GM18868 (cell line): Measurements from ENCODE around the gene NAV2.
"Not testable (repeated sequence)": the region's sequence is repeated elsewhere in the genome, so short reads cannot be mapped to it uniquely, and the experiment has no call there.

Source experiments
- ATAC-seq: cut with Tn5 transposase; IDR thresholded peaks from one replicate; pipeline ENCODE4 v1.9.1; 2021; ENCODE audit warnings: mild to moderate bottlenecking, moderate library complexity; ENCODE audit not compliant: unreplicated experiment

NAV2 gene

GRCh38 chr11:19987331-19987801 lies 274.7 kb downstream of the NAV2 start:
- ATAC-seq = no peak

- no peak for ATAC-seq
Measured at GRCh38 chr11:19988598-19988997, 276.0 kb downstream of the NAV2 start.

- ATAC-seq = no peak
Measured at GRCh38 chr11:19989191-19989590, 276.6 kb downstream of the NAV2 start.

GRCh38 chr11:19992162-19992561 lies 279.5 kb downstream of the NAV2 start:
- no peak for ATAC-seq

- ATAC-seq = no peak
Measured at GRCh38 chr11:19992998-19993397, 280.4 kb downstream of the NAV2 start.

GRCh38 chr11:19994672-19995071 lies 282.0 kb downstream of the NAV2 start:
- ATAC-seq = no peak

GRCh38 chr11:19995145-19995544 lies 282.5 kb downstream of the NAV2 start:
- no peak for ATAC-seq

- no peak for ATAC-seq
Measured at GRCh38 chr11:19996571-19996970, 283.9 kb downstream of the NAV2 start.

- no peak for ATAC-seq
Measured at GRCh38 chr11:20000022-20000350, 287.3 kb downstream of the NAV2 start.

GRCh38 chr11:20000351-20001134 lies 287.9 kb downstream of the NAV2 start:
- ATAC-seq = no peak

GRCh38 chr11:20002312-20003216 lies 289.9 kb downstream of the NAV2 start:
- ATAC-seq = no peak

- no peak for ATAC-seq
Measured at GRCh38 chr11:20003351-20003750, 290.7 kb downstream of the NAV2 start.

GRCh38 chr11:20004866-20005265 lies 292.2 kb downstream of the NAV2 start:
- no peak for ATAC-seq

GRCh38 chr11:20005747-20006146 lies 293.1 kb downstream of the NAV2 start:
- ATAC-seq = no peak

- ATAC-seq = not testable (repeated sequence)
Measured at GRCh38 chr11:20006618-20007017, 294.0 kb downstream of the NAV2 start.

- ATAC-seq = no peak
Measured at GRCh38 chr11:20007386-20007785, 294.7 kb downstream of the NAV2 start.

GRCh38 chr11:20008190-20008870 lies 295.7 kb downstream of the NAV2 start:
- ATAC-seq = no peak

GRCh38 chr11:20008871-20009644 lies 296.4 kb downstream of the NAV2 start:
- ATAC-seq = no peak

GRCh38 chr11:20010156-20010850 lies 297.7 kb downstream of the NAV2 start:
- ATAC-seq = no peak

- no peak for ATAC-seq
Measured at GRCh38 chr11:20010851-20011225, 298.2 kb downstream of the NAV2 start.
